DND-41 (cell line): Measurements from ENCODE around the gene PSMD6.

Experiments
- ATAC-seq: fragments of 200-7000 bp; cut with Tn5 transposase; 3 replicates; pipeline ENCODE4 v1.9.1; 2021; ENCODE audit warnings: low read depth; ENCODE audit not compliant: insufficient read depth
- DNase-seq: peaks from one replicate; pipeline ENCODE4 v3.0.0-alpha.2; 2020
- H2AFZ ChIP-seq: 2 replicates; pipeline ENCODE4 v1.6.0; 2012; ENCODE audit warnings: low read depth, low read length
- H3K27ac ChIP-seq: 2 replicates; pipeline ENCODE4 v1.5.1; 2012; ENCODE audit warnings: low read length, inconsistent platforms
- H3K27me3 ChIP-seq: fragments of 200-600 bp; sonication (generic); 2 replicates; pipeline ENCODE4 v1.6.0; 2012; ENCODE audit warnings: low read length, mild to moderate bottlenecking, inconsistent platforms; ENCODE audit not compliant: insufficient read depth, poor library complexity
- H3K36me3 ChIP-seq: 2 replicates; pipeline ENCODE4 v1.5.1; 2012; ENCODE audit warnings: low read length, inconsistent platforms; ENCODE audit not compliant: insufficient read depth
- H3K4me1 ChIP-seq: 2 replicates; pipeline ENCODE4 v1.5.1; 2012; ENCODE audit warnings: mild to moderate bottlenecking, low read length; ENCODE audit not compliant: insufficient read depth
- H3K4me2 ChIP-seq: 2 replicates; pipeline ENCODE4 v1.6.0; 2012; ENCODE audit warnings: mild to moderate bottlenecking, moderate library complexity, low read length, inconsistent platforms; ENCODE audit not compliant: insufficient read depth
- H3K4me3 ChIP-seq, 2 experiments: fragments of 200-600 bp in 1 of 2; shearing (Covaris generic) in 1 of 2; 2 replicates each; pipeline ENCODE4 v1.5.1; 2012 to 2016; ENCODE audit warnings: inconsistent platforms in 2 of 2, low read length in 2 of 2, mild to moderate bottlenecking in 2 of 2, low read depth in 1 of 2, moderate library complexity in 1 of 2
- H3K79me2 ChIP-seq: 2 replicates; pipeline ENCODE4 v1.6.0; 2012; ENCODE audit warnings: low read length, inconsistent platforms; ENCODE audit not compliant: insufficient read depth
- H3K9ac ChIP-seq: 2 replicates; pipeline ENCODE4 v1.6.0; 2012; ENCODE audit warnings: low read depth, mild to moderate bottlenecking, inconsistent platforms, low read length, moderate library complexity
- H3K9me3 ChIP-seq: 2 replicates; pipeline ENCODE4 v1.5.1; 2012; ENCODE audit warnings: low read length, moderate library complexity, mild to moderate bottlenecking, inconsistent platforms; ENCODE audit not compliant: insufficient read depth, severe bottlenecking
- H4K20me1 ChIP-seq: 2 replicates; pipeline ENCODE4 v1.6.0; 2012; ENCODE audit warnings: low read length; ENCODE audit not compliant: insufficient read depth
- EZH2 ChIP-seq: IDR thresholded peaks from 3 replicates; pipeline ENCODE4 v1.6.1; 2012; ENCODE audit warnings: borderline replicate concordance, low read depth, mild to moderate bottlenecking, moderate library complexity, low read length, inconsistent platforms; ENCODE audit not compliant: severe bottlenecking
- TF ChIP-seq, protein P1 (sequence below): IDR thresholded peaks from 2 replicates; pipeline ENCODE4 v1.5.1; 2012; ENCODE audit warnings: borderline replicate concordance, low read length, moderate library complexity, mild to moderate bottlenecking; ENCODE audit not compliant: poor library complexity, severe bottlenecking; ENCODE audit errors: extremely low read depth

Gene PSMD6

DNA sequence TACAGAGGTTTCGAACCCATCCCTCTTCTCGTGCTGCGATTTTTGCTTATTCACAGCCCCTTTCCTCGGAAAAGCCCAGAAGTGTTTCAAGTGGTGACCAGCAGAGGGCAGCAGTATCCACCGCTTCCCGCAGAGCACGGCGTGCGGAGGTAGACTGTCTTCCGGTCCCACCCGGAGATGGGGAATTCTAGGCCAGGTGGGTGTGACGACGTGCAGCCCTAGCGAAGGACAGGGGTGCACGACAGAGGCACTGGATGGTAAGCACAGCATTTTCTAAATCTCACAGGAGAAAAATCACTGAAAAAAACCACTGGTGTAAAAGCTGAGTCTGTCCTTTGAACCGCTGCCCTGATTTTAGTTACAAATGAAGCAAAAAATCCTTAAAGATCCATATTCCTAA lies 7.4 kb upstream of the PSMD6 start:
- Histone ChIP-seq H3K79me2 (no peaks in the 10 kb centered on the region), H3K4me2 (peak overlapping the region; percentile 60), H3K9me3 (peaks cover 3% of the 10 kb centered on the region), H3K36me3 (no peaks in the 10 kb centered on the region), H2AFZ (peak overlapping the region; percentile 68), H3K27me3 (peaks cover 5% of the 10 kb centered on the region), H3K27ac (no peak overlapping the region), H3K4me3 (peak overlapping the region in 1 of 2 experiments; percentile 40; a peak in 2 of 4 replicates), H3K9ac (no peak overlapping the region), H4K20me1 (no peaks in the 10 kb centered on the region), H3K4me1 (peaks cover 10% of the 10 kb centered on the region; the same call in 1 of the 2 replicates)
- TF ChIP-seq, protein P1, sequence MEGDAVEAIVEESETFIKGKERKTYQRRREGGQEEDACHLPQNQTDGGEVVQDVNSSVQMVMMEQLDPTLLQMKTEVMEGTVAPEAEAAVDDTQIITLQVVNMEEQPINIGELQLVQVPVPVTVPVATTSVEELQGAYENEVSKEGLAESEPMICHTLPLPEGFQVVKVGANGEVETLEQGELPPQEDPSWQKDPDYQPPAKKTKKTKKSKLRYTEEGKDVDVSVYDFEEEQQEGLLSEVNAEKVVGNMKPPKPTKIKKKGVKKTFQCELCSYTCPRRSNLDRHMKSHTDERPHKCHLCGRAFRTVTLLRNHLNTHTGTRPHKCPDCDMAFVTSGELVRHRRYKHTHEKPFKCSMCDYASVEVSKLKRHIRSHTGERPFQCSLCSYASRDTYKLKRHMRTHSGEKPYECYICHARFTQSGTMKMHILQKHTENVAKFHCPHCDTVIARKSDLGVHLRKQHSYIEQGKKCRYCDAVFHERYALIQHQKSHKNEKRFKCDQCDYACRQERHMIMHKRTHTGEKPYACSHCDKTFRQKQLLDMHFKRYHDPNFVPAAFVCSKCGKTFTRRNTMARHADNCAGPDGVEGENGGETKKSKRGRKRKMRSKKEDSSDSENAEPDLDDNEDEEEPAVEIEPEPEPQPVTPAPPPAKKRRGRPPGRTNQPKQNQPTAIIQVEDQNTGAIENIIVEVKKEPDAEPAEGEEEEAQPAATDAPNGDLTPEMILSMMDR = peak; percentile 91
- TF ChIP-seq EZH2 = no peak
- DNase-seq (peak; percentile 79), ATAC-seq (peak; percentile 97)

DNA sequence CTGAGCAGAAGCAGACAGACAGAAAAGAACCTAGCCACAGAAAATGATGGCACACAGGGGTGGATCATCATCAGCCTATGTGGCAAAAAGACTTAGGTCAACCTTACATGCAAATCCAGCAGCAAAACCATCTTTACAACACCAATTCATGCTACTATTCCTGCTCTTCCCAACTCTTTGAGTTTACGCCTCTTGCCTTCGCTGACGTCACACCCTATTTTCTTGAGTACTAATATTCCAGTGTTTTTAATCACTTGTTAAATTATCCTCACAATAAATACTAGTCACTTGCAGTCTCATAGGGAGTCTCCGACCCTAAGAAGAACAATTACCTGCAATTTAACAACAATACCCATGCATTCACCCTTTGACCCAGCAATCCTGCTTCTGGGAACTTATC lies 6.0 kb upstream of the PSMD6 start:
- Histone ChIP-seq H2AFZ (no peak overlapping the region), H3K27ac (no peak overlapping the region), H3K79me2 (no peaks in the 10 kb centered on the region), H3K36me3 (no peaks in the 10 kb centered on the region), H3K4me1 (peaks cover 10% of the 10 kb centered on the region; the same call in 1 of the 2 replicates), H3K9ac (no peak overlapping the region), H4K20me1 (no peaks in the 10 kb centered on the region), H3K27me3 (peaks cover 5% of the 10 kb centered on the region), H3K9me3 (peaks cover 3% of the 10 kb centered on the region), H3K4me2 (no peak overlapping the region), H3K4me3 (no peak overlapping the region)
- TF ChIP-seq, protein P1 = no peak
- no peak for TF ChIP-seq EZH2
- DNase-seq = no peak
- ATAC-seq = no peak

DNA sequence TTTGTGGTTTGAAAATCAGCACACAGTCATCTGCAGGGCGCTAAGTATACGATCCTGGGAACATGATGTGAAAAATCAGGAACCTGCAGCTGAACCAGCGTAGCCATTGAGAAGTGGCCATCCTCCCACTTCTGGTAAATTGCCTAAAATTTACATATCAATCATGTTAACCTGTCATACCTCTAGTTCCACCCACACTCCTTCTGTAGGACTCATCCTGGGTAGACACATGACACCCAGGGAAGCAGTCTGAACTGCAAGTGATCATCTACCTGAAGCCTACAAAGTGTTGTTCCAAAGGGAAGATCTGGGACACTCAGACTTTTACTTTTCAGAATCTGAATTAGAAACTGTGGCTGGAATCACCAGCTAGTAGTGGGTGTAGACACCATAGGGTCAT lies 5.5 kb upstream of the PSMD6 start:
- peaks cover 5% of the 10 kb centered on the region for H3K27me3 ChIP-seq
- no peaks in the 10 kb centered on the region for H3K36me3 ChIP-seq
- H3K4me1 ChIP-seq = peaks cover 14% of the 10 kb centered on the region
- H4K20me1 ChIP-seq = no peaks in the 10 kb centered on the region
- no peak overlapping the region for H2AFZ ChIP-seq
- no peak overlapping the region for H3K4me2 ChIP-seq
- DNase-seq (no peak), ATAC-seq (no peak)
- no peak overlapping the region for H3K4me3 ChIP-seq
- no peak overlapping the region for H3K9ac ChIP-seq
- no peaks in the 10 kb centered on the region for H3K9me3 ChIP-seq
- peaks cover 2% of the 10 kb centered on the region; the same call in 1 of the 2 replicates for H3K79me2 ChIP-seq
- TF ChIP-seq EZH2 = no peak
- TF ChIP-seq, protein P1 = no peak
- H3K27ac ChIP-seq = no peak overlapping the region

DNA sequence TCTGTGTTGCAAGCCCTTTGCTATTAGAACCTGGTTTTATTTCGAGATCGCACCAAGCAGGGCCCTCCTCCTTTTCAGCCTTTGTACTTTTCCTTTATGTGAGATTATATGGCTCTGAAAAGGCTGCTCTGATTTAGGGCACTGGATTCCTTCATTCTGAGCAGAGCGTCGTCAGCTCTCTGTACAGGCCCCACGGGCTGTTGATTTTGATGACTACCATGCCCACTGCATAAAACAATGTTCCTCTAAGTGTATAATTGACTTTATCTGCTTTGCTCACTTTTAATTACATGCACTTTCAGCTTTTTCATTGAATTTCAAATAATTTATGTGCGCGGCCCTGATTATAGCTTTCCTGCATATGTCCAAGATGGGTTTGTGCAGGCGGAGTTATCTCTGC lies 4.4 kb upstream of the PSMD6 start:
- TF ChIP-seq, protein P1 = no peak
- no peak for TF ChIP-seq EZH2
- H4K20me1 ChIP-seq = peaks cover 5% of the 10 kb centered on the region
- no peak overlapping the region for H3K4me2 ChIP-seq
- peaks cover 5% of the 10 kb centered on the region for H3K27me3 ChIP-seq
- no peaks in the 10 kb centered on the region for H3K9me3 ChIP-seq
- H3K4me1 ChIP-seq = peaks cover 18% of the 10 kb centered on the region
- peaks cover 12% of the 10 kb centered on the region for H3K79me2 ChIP-seq
- DNase-seq (no peak), ATAC-seq (no peak)
- no peak overlapping the region for H2AFZ ChIP-seq
- H3K9ac ChIP-seq = no peak overlapping the region
- H3K27ac ChIP-seq = no peak overlapping the region
- H3K4me3 ChIP-seq = no peak overlapping the region
- H3K36me3 ChIP-seq = peaks cover 4% of the 10 kb centered on the region; the same call in 1 of the 2 replicates
